ENCODE measurements around the gene DNAH10. TPM values are rescaled to one million over a fixed set of nuclear protein-coding genes. Genes with fewer than 3 reads are reported as not detected.

The DNAH10 gene
- total and polyA plus RNA-seq, 10 of the 15 experiments (the other 5 are each of a cell fraction or from before 2014, with no cell fraction given): 0.01 to 0.32 (median 0.06) TPM

GRCh38 chr12:123982269-123982668 lies 220.2 kb downstream of the DNAH10 start:
- no peak overlapping the region for H3K4me2 ChIP-seq (ENCODE audit: control insufficient read depth, insufficient read depth)
- no peaks in the 10 kb centered on the region for H3K9me3 ChIP-seq (replicated peaks; ENCODE audit: control insufficient read depth, insufficient read depth, low read length)
- DNase-seq (ENCODE audit: low read depth, low spot score) (no peak), FAIRE-seq (no peak), ATAC-seq (no peak)
- 0 out of 4 replicates have a peak, but pooled peaks cover 0 to under 1% of the 10 kb centered on the region in 2 experiments for H3K36me3 ChIP-seq (ENCODE audit: control insufficient read depth in 2 of 2, insufficient read depth in 2 of 2, low read length in 1 of 2)
- no peak overlapping the region for H3K9ac ChIP-seq (ENCODE audit: control insufficient read depth, insufficient read depth, low read length)
- no peak overlapping the region for H3K27ac ChIP-seq (ENCODE audit: control insufficient read depth, insufficient read depth)
- ChIA-PET CTCF (interaction anchor here (7.7 kb wide), 1 partner anchor 79 kb away, joined by 101 read pairs; no protein-coding TSS in a partner anchor), RAD21 (ENCODE audit: unreplicated experiment) (interaction anchor here (2.5 kb wide), 1 partner anchor 77 kb away, joined by 10 read pairs; no protein-coding TSS in a partner anchor), POLR2A (no interaction called here), SMC1A (ENCODE audit: uncharacterized antibody, unreplicated experiment) (interaction anchor here (7.0 kb wide), 1 partner anchor 77 kb away, joined by 43 read pairs; no protein-coding TSS in a partner anchor)
- peaks cover 13% of the 10 kb centered on the region for H3K4me1 ChIP-seq (ENCODE audit: control insufficient read depth, insufficient read depth, low read length)
- H3K27me3 ChIP-seq (replicated peaks in 1 of 2; ENCODE audit: control insufficient read depth in 2 of 2, insufficient read depth in 2 of 2, low read length in 1 of 2): no peaks in the 10 kb centered on the region
- in situ Hi-C loops (cut with MboI): no loop called here
- H3K4me3 ChIP-seq: no peak overlapping the region
- H3K79me2 ChIP-seq (ENCODE audit: control insufficient read depth, insufficient read depth, low read length): peaks cover 5% of the 10 kb centered on the region
- BruUV-seq (replicated peaks): no TSS peak
- no peaks in the 10 kb centered on the region; the same call in 1 of the 2 replicates for H4K20me1 ChIP-seq (ENCODE audit: control insufficient read depth, insufficient read depth)
- intact Hi-C loops (cut with micrococcal nuclease; ENCODE audit: unreplicated experiment): loop anchor here (10.0 kb wide), 1 partner anchor 347 kb away; the partner anchor contains the start of genes EIF2B1 and GTF2H3
- WGBS (ENCODE audit: insufficient coverage, insufficient replicate concordance, low lambda C conversion rate, missing lambda C conversion rate): 98% methylated on average over 7 of the region's 7 CpGs
- H2AFZ ChIP-seq (ENCODE audit: control insufficient read depth, low read depth, low read length): no peak overlapping the region
- TF ChIP-seq SRF (IDR thresholded peaks at IDR 0.05; ENCODE audit: low read depth in 2 of 2, low read length in 2 of 2) (no peak), MTA2 (IDR thresholded peaks at IDR 0.05; ENCODE audit: low read depth) (no peak), NFYB (IDR thresholded peaks at IDR 0.05; ENCODE audit: insufficient read depth, low read depth, low read length) (no peak), EZH2 (IDR thresholded peaks at IDR 0.05; ENCODE audit: borderline replicate concordance, control insufficient read depth, low read depth, low read length) (no peak), TAF1 (IDR thresholded peaks at IDR 0.05; ENCODE audit: borderline replicate concordance, low read depth, low read length) (no peak)
- TF ChIP-seq, protein P1, sequence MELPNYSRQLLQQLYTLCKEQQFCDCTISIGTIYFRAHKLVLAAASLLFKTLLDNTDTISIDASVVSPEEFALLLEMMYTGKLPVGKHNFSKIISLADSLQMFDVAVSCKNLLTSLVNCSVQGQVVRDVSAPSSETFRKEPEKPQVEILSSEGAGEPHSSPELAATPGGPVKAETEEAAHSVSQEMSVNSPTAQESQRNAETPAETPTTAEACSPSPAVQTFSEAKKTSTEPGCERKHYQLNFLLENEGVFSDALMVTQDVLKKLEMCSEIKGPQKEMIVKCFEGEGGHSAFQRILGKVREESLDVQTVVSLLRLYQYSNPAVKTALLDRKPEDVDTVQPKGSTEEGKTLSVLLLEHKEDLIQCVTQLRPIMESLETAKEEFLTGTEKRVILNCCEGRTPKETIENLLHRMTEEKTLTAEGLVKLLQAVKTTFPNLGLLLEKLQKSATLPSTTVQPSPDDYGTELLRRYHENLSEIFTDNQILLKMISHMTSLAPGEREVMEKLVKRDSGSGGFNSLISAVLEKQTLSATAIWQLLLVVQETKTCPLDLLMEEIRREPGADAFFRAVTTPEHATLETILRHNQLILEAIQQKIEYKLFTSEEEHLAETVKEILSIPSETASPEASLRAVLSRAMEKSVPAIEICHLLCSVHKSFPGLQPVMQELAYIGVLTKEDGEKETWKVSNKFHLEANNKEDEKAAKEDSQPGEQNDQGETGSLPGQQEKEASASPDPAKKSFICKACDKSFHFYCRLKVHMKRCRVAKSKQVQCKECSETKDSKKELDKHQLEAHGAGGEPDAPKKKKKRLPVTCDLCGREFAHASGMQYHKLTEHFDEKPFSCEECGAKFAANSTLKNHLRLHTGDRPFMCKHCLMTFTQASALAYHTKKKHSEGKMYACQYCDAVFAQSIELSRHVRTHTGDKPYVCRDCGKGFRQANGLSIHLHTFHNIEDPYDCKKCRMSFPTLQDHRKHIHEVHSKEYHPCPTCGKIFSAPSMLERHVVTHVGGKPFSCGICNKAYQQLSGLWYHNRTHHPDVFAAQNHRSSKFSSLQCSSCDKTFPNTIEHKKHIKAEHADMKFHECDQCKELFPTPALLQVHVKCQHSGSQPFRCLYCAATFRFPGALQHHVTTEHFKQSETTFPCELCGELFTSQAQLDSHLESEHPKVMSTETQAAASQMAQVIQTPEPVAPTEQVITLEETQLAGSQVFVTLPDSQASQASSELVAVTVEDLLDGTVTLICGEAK (IDR thresholded peaks at IDR 0.05; ENCODE audit: borderline replicate concordance): no peak
- TF ChIP-seq, protein P2, sequence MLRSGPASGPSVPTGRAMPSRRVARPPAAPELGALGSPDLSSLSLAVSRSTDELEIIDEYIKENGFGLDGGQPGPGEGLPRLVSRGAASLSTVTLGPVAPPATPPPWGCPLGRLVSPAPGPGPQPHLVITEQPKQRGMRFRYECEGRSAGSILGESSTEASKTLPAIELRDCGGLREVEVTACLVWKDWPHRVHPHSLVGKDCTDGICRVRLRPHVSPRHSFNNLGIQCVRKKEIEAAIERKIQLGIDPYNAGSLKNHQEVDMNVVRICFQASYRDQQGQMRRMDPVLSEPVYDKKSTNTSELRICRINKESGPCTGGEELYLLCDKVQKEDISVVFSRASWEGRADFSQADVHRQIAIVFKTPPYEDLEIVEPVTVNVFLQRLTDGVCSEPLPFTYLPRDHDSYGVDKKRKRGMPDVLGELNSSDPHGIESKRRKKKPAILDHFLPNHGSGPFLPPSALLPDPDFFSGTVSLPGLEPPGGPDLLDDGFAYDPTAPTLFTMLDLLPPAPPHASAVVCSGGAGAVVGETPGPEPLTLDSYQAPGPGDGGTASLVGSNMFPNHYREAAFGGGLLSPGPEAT (IDR thresholded peaks at IDR 0.05; ENCODE audit: low read depth): no peak
